Measurements from ENCODE around the gene NMNAT3.

NMNAT3 gene

GRCh38 chr3:139558351-139559266 is 119.2 kb downstream of the NMNAT3 start:
- no peaks in the 10 kb centered on the region for H3K36me3 ChIP-seq (ENCODE audit: insufficient read depth, low read length)
- no peaks in the 10 kb centered on the region for H3K27me3 ChIP-seq (ENCODE audit: insufficient read depth, low read length)
- H3K4me1 ChIP-seq (ENCODE audit: insufficient read depth, low read length): peaks cover 30% of the 10 kb centered on the region
- no peak overlapping the region for H3K4me3 ChIP-seq (ENCODE audit: low read length)
- H3K9me3 ChIP-seq (ENCODE audit: low read length): no peaks in the 10 kb centered on the region
- no peak overlapping the region for H2AFZ ChIP-seq (ENCODE audit: low read depth, low read length)

DNA sequence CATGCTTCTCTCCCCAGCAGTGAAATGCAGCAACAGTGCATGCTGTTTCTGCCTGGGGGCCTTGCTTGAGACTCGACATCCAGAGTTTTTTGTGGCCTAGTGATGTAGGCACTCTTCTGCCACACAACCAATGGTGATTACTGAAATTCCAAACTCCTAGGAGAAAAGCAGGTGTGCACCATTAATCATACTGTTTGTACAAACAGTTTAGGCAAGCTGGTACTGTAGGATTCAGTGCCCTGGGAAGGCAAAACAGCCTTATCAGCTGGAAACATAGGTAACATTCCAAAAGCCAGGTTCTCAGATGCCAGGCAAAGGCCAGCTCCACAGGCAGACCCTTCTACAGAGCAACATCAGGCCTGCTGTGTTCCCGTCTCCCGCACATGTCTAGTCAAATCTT is 120.7 kb downstream of the NMNAT3 start:
- Histone ChIP-seq H2AFZ (ENCODE audit: low read depth, low read length) (no peak overlapping the region), H3K27me3 (ENCODE audit: insufficient read depth, low read length) (no peaks in the 10 kb centered on the region), H3K36me3 (ENCODE audit: insufficient read depth, low read length) (no peaks in the 10 kb centered on the region), H3K9me3 (ENCODE audit: low read length) (no peaks in the 10 kb centered on the region), H3K4me1 (ENCODE audit: insufficient read depth, low read length) (peaks cover 30% of the 10 kb centered on the region), H3K4me3 (ENCODE audit: low read length) (no peak overlapping the region)

DNA sequence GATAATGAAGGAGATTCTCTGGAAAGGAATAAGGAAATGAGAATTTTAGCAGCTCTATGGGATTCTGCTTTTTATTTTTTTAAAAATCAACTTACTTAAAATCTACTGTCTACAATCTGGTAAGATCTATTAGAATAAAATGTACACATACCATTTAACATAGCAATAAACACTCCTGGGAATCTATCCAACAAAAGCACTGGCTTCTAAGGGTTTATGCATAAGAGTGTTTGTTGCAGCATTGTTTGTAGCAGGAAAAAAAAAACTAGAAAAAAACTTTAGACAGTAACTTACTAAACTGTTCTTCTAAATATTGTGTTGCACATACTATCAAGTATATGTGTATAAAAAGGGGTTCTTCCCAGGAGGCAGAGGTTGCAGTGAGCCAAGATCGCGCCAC is 122.5 kb downstream of the NMNAT3 start:
- Histone ChIP-seq H3K27me3 (ENCODE audit: insufficient read depth, low read length) (no peaks in the 10 kb centered on the region), H3K36me3 (ENCODE audit: insufficient read depth, low read length) (no peaks in the 10 kb centered on the region), H3K9me3 (ENCODE audit: low read length) (no peaks in the 10 kb centered on the region), H2AFZ (ENCODE audit: low read depth, low read length) (no peak overlapping the region), H3K4me1 (ENCODE audit: insufficient read depth, low read length) (peaks cover 19% of the 10 kb centered on the region), H3K4me3 (ENCODE audit: low read length) (no peak overlapping the region)

GRCh38 chr3:139554628-139555027 is 123.1 kb downstream of the NMNAT3 start:
- Histone ChIP-seq H3K4me1 (ENCODE audit: insufficient read depth, low read length) (peaks cover 13% of the 10 kb centered on the region), H3K36me3 (ENCODE audit: insufficient read depth, low read length) (no peaks in the 10 kb centered on the region), H3K27me3 (ENCODE audit: insufficient read depth, low read length) (no peaks in the 10 kb centered on the region), H3K9me3 (ENCODE audit: low read length) (no peaks in the 10 kb centered on the region), H3K4me3 (ENCODE audit: low read length) (no peak overlapping the region), H2AFZ (ENCODE audit: low read depth, low read length) (no peak overlapping the region)

GRCh38 chr3:139552632-139553365 is 125.0 kb downstream of the NMNAT3 start:
- Histone ChIP-seq H3K4me1 (ENCODE audit: insufficient read depth, low read length) (peaks cover 2% of the 10 kb centered on the region), H3K27me3 (ENCODE audit: insufficient read depth, low read length) (no peaks in the 10 kb centered on the region), H3K4me3 (ENCODE audit: low read length) (no peak overlapping the region), H3K9me3 (ENCODE audit: low read length) (no peaks in the 10 kb centered on the region), H3K36me3 (ENCODE audit: insufficient read depth, low read length) (no peaks in the 10 kb centered on the region), H2AFZ (ENCODE audit: low read depth, low read length) (no peak overlapping the region)

DNA sequence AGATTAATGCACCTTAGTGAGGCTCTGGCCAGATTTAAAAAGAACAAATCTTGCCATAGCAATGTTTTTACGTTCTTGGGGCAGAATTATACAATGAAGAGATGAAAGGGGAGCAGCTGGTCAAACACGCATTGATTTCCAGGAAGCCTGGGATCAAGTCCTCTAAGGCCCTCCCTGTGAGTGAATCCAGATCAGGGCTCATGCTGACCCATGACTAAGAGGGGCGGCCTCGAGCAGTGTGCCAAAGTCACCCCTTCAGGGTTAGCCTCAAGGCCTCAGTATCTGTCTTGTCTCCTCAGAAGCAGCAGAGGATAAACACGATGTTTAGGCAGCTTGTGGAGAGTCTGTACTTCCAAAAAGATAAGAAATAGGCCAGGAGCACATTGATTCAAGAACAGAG is 129.0 kb downstream of the NMNAT3 start:
- Histone ChIP-seq H3K36me3 (ENCODE audit: insufficient read depth, low read length) (no peaks in the 10 kb centered on the region), H3K4me3 (ENCODE audit: low read length) (no peak overlapping the region), H2AFZ (ENCODE audit: low read depth, low read length) (no peak overlapping the region), H3K27me3 (ENCODE audit: insufficient read depth, low read length) (no peaks in the 10 kb centered on the region), H3K4me1 (ENCODE audit: insufficient read depth, low read length) (peaks cover 4% of the 10 kb centered on the region), H3K9me3 (ENCODE audit: low read length) (no peaks in the 10 kb centered on the region)

DNA sequence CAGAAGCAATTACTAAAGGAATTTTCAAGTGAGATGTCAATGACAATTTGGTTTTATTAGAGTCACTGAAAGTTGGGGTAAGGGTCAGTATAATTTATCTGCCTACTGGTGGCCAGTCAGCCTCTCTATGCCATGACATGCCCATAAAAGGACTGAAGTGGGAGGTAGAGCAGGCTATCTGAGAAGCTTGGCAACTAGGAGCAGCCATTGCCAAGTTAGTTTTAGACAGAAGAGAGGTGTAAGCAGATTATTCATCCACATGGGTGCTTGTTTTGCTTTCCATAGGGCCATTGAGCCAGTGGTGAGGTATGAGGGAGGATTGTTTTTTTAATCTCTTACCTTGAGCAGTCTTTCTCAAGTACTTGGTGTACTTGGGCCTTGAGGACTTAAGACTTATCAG is 130.1 kb downstream of the NMNAT3 start:
- H3K36me3 ChIP-seq (ENCODE audit: insufficient read depth, low read length): no peaks in the 10 kb centered on the region

GRCh38 chr3:139546772-139547171 is 131.0 kb downstream of the NMNAT3 start:
- H3K4me1 ChIP-seq (ENCODE audit: insufficient read depth, low read length): peaks cover 8% of the 10 kb centered on the region

More for the DNA sequence above, 130.1 kb downstream of the NMNAT3 start:
- Histone ChIP-seq H3K4me3 (ENCODE audit: low read length) (no peak overlapping the region), H3K27me3 (ENCODE audit: insufficient read depth, low read length) (no peaks in the 10 kb centered on the region), H2AFZ (ENCODE audit: low read depth, low read length) (no peak overlapping the region), H3K9me3 (ENCODE audit: low read length) (no peaks in the 10 kb centered on the region), H3K4me1 (ENCODE audit: insufficient read depth, low read length) (peaks cover 8% of the 10 kb centered on the region)

GRCh38 chr3:139541532-139542288 is 136.1 kb downstream of the NMNAT3 start:
- Histone ChIP-seq H3K9me3 (ENCODE audit: low read length) (no peaks in the 10 kb centered on the region), H3K4me1 (ENCODE audit: insufficient read depth, low read length) (peaks cover 18% of the 10 kb centered on the region), H3K4me3 (ENCODE audit: low read length) (no peak overlapping the region), H2AFZ (ENCODE audit: low read depth, low read length) (no peak overlapping the region), H3K27me3 (ENCODE audit: insufficient read depth, low read length) (peaks cover 8% of the 10 kb centered on the region), H3K36me3 (ENCODE audit: insufficient read depth, low read length) (no peaks in the 10 kb centered on the region)

More at GRCh38 chr3:139546772-139547171, 131.0 kb downstream of the NMNAT3 start:
- Histone ChIP-seq H3K4me3 (ENCODE audit: low read length) (no peak overlapping the region), H3K27me3 (ENCODE audit: insufficient read depth, low read length) (no peaks in the 10 kb centered on the region), H3K9me3 (ENCODE audit: low read length) (no peaks in the 10 kb centered on the region), H3K36me3 (ENCODE audit: insufficient read depth, low read length) (no peaks in the 10 kb centered on the region), H2AFZ (ENCODE audit: low read depth, low read length) (no peak overlapping the region)

DNA sequence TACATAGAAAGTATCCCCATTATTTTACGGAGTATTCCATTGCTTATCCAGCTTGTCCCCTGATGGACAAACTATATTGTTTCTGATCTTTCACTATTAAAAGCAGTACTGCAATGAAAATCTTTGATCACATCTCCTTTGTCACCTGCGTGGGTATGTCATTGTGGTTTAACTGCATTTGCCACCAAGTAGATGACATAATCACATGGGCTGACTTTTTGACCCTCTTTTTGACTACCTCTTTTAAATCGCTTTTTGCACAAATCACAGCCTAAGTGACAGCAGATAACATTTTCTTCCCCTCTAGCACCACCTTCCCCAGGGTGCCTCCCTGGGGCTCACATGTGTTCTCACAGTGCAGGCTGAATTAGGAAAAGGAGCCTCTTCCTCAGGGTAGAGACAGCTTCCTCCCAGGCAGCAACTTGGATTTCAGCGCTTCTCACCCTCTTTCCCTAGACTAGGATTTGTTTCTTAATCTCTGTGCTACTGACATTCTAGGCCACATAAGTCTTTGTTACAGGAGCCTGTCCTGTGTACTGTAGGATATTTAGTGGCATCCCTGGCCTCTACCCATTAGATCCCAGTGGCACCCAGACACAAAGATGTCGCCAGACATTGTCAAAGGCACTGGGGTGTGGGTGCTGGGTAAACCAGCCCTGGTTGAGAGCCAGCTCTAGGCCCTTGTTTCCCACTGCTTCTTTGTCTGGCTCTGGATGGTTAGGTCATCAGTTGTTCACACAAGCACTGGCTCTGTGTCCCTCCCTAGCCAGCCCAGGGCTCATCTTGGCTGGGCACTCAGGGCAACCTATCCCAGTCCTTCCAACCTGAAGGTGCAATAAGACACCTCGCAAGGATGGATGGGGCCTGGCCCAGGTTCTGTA is 136.9 kb downstream of the NMNAT3 start:
- Histone ChIP-seq H3K4me3 (ENCODE audit: low read length) (peak overlapping the region; percentile 49), H3K27me3 (ENCODE audit: insufficient read depth, low read length) (peaks cover 8% of the 10 kb centered on the region), H3K4me1 (ENCODE audit: insufficient read depth, low read length) (peaks cover 24% of the 10 kb centered on the region), H2AFZ (ENCODE audit: low read depth, low read length) (no peak overlapping the region), H3K9me3 (ENCODE audit: low read length) (no peaks in the 10 kb centered on the region), H3K36me3 (ENCODE audit: insufficient read depth, low read length) (no peaks in the 10 kb centered on the region)

DNA sequence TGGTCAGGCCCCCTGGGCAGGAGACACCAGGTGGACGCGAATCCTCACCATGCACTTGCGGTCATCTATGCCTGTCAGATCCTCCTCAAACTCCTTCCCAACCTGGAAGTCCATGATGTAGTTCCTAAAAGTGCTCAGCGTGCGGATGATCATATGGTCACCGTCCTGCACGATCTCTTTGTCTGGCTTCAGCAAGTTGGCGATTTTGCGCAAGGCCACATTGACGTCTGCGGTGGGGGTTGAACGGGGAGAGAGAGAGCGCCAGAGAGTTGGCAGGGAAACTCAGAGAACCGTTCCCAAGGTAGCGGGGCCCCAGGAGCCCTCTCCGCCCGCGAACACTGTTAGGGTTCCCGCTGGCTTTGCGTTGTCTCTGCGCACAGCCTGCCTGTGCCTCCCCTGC is 139.0 kb downstream of the NMNAT3 start:
- Histone ChIP-seq H3K4me3 (ENCODE audit: low read length) (no peak overlapping the region), H3K27me3 (ENCODE audit: insufficient read depth, low read length) (peaks cover 8% of the 10 kb centered on the region), H3K9me3 (ENCODE audit: low read length) (no peaks in the 10 kb centered on the region), H3K36me3 (ENCODE audit: insufficient read depth, low read length) (no peaks in the 10 kb centered on the region), H3K4me1 (ENCODE audit: insufficient read depth, low read length) (peaks cover 41% of the 10 kb centered on the region), H2AFZ (ENCODE audit: low read depth, low read length) (no peak overlapping the region)

Data from neuron (in vitro differentiated cells).